Subcutaneous adipose tissue (tissue), 4 donors: Measurements from ENCODE around the gene STX7. TPM values are rescaled to one million over a fixed set of nuclear protein-coding genes. Genes with fewer than 3 reads are reported as not detected.

Experiments used
- CTCF ChIP-seq: fragments of 450-650 bp; IDR thresholded peaks from one replicate; pipeline ENCODE4 v1.5.1; 2016; ENCODE audit warnings: low read depth, mild to moderate bottlenecking, control low read depth, antibody characterized with exemption, moderate library complexity
- small RNA-seq: library from RNA; depleted of rRNA; stranded (forward); fragments of <200 nt; gene quantifications from one replicate; pipeline ENCODE3, GENCODE V24; 2016
- total RNA-seq, 4 donors: library from RNA; depleted of rRNA; stranded (reverse); fragments of >200 nt; gene quantifications; one replicate each; pipeline ENCODE4 v1.1.0, GENCODE V29; 2016

The STX7 gene
- total RNA-seq, 4 donors from 2014 or later, result 38.4 to 94.7 (median 57.1) TPM

- no peak for TF ChIP-seq CTCF
Observed at GRCh38 chr6:132399376-132400074, 113.4 kb downstream of the STX7 start.

Small RNAs within 50 kb of the gene (small RNA-seq; reads per million reads assigned to genes)
- gene TAAR7P, result not detected

Other genes with a start within 250 kb of the STX7 start
- gene MOXD1, start 111.6 kb downstream of the STX7 start, total RNA-seq, result 10 to 100 TPM in 1 of 4 donors, 1 to 10 TPM in 3; 1.5 to 12.4 (median 3.5) TPM
- not detected for gene TAAR9, start 25.2 kb upstream of the STX7 start, total RNA-seq
- not detected for gene TAAR8, start 39.6 kb upstream of the STX7 start, total RNA-seq
- not detected for gene TAAR6, start 57.2 kb upstream of the STX7 start, total RNA-seq
- not detected for gene TAAR5, start 76.6 kb upstream of the STX7 start, total RNA-seq
- gene TAAR2, start 111.2 kb upstream of the STX7 start, total RNA-seq, result not detected
- not detected for gene TAAR1, start 146.1 kb upstream of the STX7 start, total RNA-seq
- 10 to 100 TPM in 1 of 4 donors, 1 to 10 TPM in 3; 4.5 to 41.6 (median 7.0) TPM for gene VNN1, start 200.9 kb upstream of the STX7 start, total RNA-seq
- 100 to 1,000 TPM in 1 of 4 donors, 10 to 100 TPM in 1, 1 to 10 TPM in 2; 2.8 to 122 (median 21.6) TPM for gene VNN2, start 244.8 kb upstream of the STX7 start, total RNA-seq